ENCODE measurements around the gene STXBP6. TPM values are rescaled to one million over a fixed set of nuclear protein-coding genes. Genes with fewer than 3 reads are reported as not detected.

STXBP6 gene
- total and polyA plus RNA-seq, 2 of the 13 experiments (the other 11 are each of a cell fraction or from before 2014, with no cell fraction given) = 35.3 to 42.8 TPM

DNA sequence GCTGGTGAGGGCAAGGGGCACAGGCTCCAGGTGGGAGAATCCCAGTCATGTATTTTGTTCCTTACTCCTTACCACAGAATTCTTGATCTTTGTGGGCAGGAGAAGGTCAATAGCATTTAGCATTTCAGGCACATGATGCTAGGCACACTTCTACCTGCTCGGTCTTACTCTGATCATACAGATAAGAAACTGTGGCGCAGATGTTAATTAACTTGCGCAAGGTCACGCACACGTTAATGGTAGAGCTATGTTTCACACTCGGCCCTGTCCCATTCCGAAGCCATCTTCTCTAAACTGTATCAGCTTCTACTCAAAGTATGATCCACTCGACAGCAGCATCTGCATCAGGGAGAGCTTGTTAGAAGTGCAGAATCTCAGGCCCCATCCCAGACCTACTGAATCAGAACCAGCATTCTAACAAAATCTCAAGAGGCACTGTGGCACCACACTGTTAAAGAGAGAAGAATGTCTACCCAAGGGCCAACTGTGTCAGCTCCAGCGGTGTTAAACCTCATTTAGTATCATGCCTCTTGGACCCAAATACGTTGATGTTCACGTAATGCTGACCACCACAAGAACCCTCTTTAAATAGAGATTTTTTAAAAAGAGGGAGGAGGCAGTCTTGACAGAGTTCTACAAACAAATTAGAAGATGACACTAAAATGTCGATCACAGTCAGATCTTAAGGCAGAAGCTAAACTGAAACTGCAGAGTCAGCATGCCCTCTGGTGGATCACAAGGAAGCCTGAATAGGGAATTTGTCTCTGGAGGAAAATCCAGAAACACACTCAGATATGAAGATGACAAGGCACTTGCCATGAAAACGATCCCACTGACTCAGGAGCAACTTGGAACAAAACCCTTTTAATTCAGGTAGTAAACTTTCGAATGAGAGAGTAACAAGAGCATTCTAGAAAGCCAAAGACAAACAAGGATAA, 7.3 kb downstream of the STXBP6 start (continued):
- no peak for TF ChIP-seq TEAD2 (CRISPR knock-in tag; IDR thresholded peaks at IDR 0.05)
- TF ChIP-seq NR2C2 (CRISPR knock-in tag; IDR thresholded peaks at IDR 0.05; ENCODE audit: borderline replicate concordance) = no peak
- TF ChIP-seq MLLT10 (CRISPR knock-in tag; IDR thresholded peaks at IDR 0.05) = no peak
- TF ChIP-seq ZNF737 (CRISPR knock-in tag; IDR thresholded peaks at IDR 0.05; ENCODE audit: borderline replicate concordance) = peak; percentile 24; the same call in 1 of the 2 replicates
- no peak for TF ChIP-seq ZNF703 (CRISPR knock-in tag; IDR thresholded peaks at IDR 0.05; ENCODE audit: borderline replicate concordance)
- peak; percentile 32 for TF ChIP-seq XRCC5 (optimal IDR thresholded peaks at IDR 0.05; ENCODE audit: low read length)
- TF ChIP-seq ZNF251 (CRISPR knock-in tag; IDR thresholded peaks at IDR 0.05) = no peak
- 0 out of 2 replicates have a peak, but pooled peaks have one; percentile 49 for TF ChIP-seq SETDB1 (CRISPR knock-in tag; IDR thresholded peaks at IDR 0.05; ENCODE audit: borderline replicate concordance)
- TF ChIP-seq FOXP1 (IDR thresholded peaks at IDR 0.05) = no peak
- TF ChIP-seq FOXP1 (CRISPR knock-in tag; IDR thresholded peaks at IDR 0.05) = no peak
- TF ChIP-seq PHB2 (IDR thresholded peaks at IDR 0.05; ENCODE audit: partially characterized antibody) = no peak
- no peak for TF ChIP-seq RAD51 (IDR thresholded peaks at IDR 0.05; ENCODE audit: borderline replicate concordance)
- TF ChIP-seq, protein P1, sequence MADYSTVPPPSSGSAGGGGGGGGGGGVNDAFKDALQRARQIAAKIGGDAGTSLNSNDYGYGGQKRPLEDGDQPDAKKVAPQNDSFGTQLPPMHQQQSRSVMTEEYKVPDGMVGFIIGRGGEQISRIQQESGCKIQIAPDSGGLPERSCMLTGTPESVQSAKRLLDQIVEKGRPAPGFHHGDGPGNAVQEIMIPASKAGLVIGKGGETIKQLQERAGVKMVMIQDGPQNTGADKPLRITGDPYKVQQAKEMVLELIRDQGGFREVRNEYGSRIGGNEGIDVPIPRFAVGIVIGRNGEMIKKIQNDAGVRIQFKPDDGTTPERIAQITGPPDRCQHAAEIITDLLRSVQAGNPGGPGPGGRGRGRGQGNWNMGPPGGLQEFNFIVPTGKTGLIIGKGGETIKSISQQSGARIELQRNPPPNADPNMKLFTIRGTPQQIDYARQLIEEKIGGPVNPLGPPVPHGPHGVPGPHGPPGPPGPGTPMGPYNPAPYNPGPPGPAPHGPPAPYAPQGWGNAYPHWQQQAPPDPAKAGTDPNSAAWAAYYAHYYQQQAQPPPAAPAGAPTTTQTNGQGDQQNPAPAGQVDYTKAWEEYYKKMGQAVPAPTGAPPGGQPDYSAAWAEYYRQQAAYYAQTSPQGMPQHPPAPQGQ (CRISPR knock-in tag; IDR thresholded peaks at IDR 0.05; ENCODE audit: borderline replicate concordance) = 0 out of 2 replicates have a peak, but pooled peaks have one; percentile 74
- peak; percentile 22; the same call in 1 of the 2 replicates for TF ChIP-seq ZFP90 (CRISPR knock-in tag; IDR thresholded peaks at IDR 0.05; ENCODE audit: borderline replicate concordance)
- TF ChIP-seq ZNF558 (CRISPR knock-in tag; IDR thresholded peaks at IDR 0.05; ENCODE audit: borderline replicate concordance) = no peak
- TF ChIP-seq, protein P2, sequence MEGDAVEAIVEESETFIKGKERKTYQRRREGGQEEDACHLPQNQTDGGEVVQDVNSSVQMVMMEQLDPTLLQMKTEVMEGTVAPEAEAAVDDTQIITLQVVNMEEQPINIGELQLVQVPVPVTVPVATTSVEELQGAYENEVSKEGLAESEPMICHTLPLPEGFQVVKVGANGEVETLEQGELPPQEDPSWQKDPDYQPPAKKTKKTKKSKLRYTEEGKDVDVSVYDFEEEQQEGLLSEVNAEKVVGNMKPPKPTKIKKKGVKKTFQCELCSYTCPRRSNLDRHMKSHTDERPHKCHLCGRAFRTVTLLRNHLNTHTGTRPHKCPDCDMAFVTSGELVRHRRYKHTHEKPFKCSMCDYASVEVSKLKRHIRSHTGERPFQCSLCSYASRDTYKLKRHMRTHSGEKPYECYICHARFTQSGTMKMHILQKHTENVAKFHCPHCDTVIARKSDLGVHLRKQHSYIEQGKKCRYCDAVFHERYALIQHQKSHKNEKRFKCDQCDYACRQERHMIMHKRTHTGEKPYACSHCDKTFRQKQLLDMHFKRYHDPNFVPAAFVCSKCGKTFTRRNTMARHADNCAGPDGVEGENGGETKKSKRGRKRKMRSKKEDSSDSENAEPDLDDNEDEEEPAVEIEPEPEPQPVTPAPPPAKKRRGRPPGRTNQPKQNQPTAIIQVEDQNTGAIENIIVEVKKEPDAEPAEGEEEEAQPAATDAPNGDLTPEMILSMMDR (CRISPR knock-in tag; IDR thresholded peaks at IDR 0.05) = peak; percentile 89
- 0 out of 2 replicates have a peak, but pooled peaks have one; percentile 42 for TF ChIP-seq PPARG (CRISPR knock-in tag; conservative IDR thresholded peaks at IDR 0.05)
- TF ChIP-seq ZNF883 (CRISPR knock-in tag; IDR thresholded peaks at IDR 0.05; ENCODE audit: not compliant biosample characterization) = peak; percentile 38
- no peak for TF ChIP-seq ZNF749 (CRISPR knock-in tag; IDR thresholded peaks at IDR 0.05; ENCODE audit: borderline replicate concordance)
- TF ChIP-seq, protein P3, sequence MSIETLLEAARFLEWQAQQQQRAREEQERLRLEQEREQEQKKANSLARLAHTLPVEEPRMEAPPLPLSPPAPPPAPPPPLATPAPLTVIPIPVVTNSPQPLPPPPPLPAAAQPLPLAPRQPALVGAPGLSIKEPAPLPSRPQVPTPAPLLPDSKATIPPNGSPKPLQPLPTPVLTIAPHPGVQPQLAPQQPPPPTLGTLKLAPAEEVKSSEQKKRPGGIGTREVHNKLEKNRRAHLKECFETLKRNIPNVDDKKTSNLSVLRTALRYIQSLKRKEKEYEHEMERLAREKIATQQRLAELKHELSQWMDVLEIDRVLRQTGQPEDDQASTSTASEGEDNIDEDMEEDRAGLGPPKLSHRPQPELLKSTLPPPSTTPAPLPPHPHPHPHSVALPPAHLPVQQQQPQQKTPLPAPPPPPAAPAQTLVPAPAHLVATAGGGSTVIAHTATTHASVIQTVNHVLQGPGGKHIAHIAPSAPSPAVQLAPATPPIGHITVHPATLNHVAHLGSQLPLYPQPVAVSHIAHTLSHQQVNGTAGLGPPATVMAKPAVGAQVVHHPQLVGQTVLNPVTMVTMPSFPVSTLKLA (IDR thresholded peaks at IDR 0.05) = no peak

Measured in HepG2 (cell line).